OCI-M1 (cell line): ENCODE measurements around the gene NAA35.
"Not testable (repeated sequence)": the region's sequence is repeated elsewhere in the genome, so short reads cannot be mapped to it uniquely, and the experiment has no call there.

Source experiments
- DNase-seq: peaks from one replicate; lab custom pipeline; 2025; lab: John Stamatoyannopoulos, UW

The NAA35 gene

GRCh38 chr9:85940832-85941621 lies at the start of gene NAA35:
NAA35 (plus strand) TSS chr9:85941146; CDS start chr9:85942160, 1,014 bp downstream.
- DNase-seq, result peak; percentile 99

GRCh38 chr9:85892401-85892800 lies 48.5 kb upstream of the NAA35 start:
- DNase-seq, result no peak

- DNase-seq, result no peak
These were observed 45.3 kb upstream of the NAA35 start for GRCh38 chr9:85895685-85896084.

- DNase-seq, result peak; percentile 51
These were observed 43.1 kb upstream of the NAA35 start for GRCh38 chr9:85897848-85898247.

- DNase-seq, result peak; percentile 47
These were observed 42.6 kb upstream of the NAA35 start for GRCh38 chr9:85898332-85898731.

GRCh38 chr9:85899388-85899787 lies 41.6 kb upstream of the NAA35 start:
- no peak for DNase-seq

- peak; percentile 63 for DNase-seq
These were observed 40.3 kb upstream of the NAA35 start for GRCh38 chr9:85900504-85901201.

GRCh38 chr9:85904975-85905374 lies 36.0 kb upstream of the NAA35 start:
- DNase-seq, result no peak

- DNase-seq, result no peak
These were observed 35.0 kb upstream of the NAA35 start for GRCh38 chr9:85905957-85906356.

- no peak for DNase-seq
These were observed 31.6 kb upstream of the NAA35 start for GRCh38 chr9:85909390-85909789.

- peak; percentile 66 for DNase-seq
These were observed 26.8 kb upstream of the NAA35 start for GRCh38 chr9:85914108-85914507.

- no peak for DNase-seq
These were observed 23.2 kb upstream of the NAA35 start for GRCh38 chr9:85917756-85918155.

GRCh38 chr9:85925493-85925892 lies 15.5 kb upstream of the NAA35 start:
- DNase-seq, result no peak

GRCh38 chr9:85927076-85927475 lies 13.9 kb upstream of the NAA35 start:
- no peak for DNase-seq

GRCh38 chr9:85931495-85931894 lies 9.5 kb upstream of the NAA35 start:
- DNase-seq, result no peak

- DNase-seq, result not testable (repeated sequence)
These were observed 5.0 kb upstream of the NAA35 start for GRCh38 chr9:85935950-85936349.

GRCh38 chr9:85940275-85940831 lies 593 bp upstream of the NAA35 start:
- DNase-seq, result peak; percentile 64

- peak; percentile 64 for DNase-seq
These were observed 635 bp downstream of the NAA35 start for GRCh38 chr9:85941622-85941940.

- DNase-seq, result no peak
These were observed 1.3 kb downstream of the NAA35 start for GRCh38 chr9:85941966-85942912.

- no peak for DNase-seq
These were observed 2.2 kb downstream of the NAA35 start for GRCh38 chr9:85942913-85943709.

- no peak for DNase-seq
These were observed 2.9 kb downstream of the NAA35 start for GRCh38 chr9:85943757-85944430.
